Activated naive CD4-positive, alpha-beta T cell treated with anti-CD3 and anti-CD28 coated beads for 36 hours (primary cell): ENCODE data around the gene PDGFRA. TPM values are rescaled to one million over a fixed set of nuclear protein-coding genes. Genes with fewer than 3 reads are reported as not detected.

Experiments used
- CTCF ChIA-PET: fragments of 350-600 bp; sonication (Branson Sonifier 250); formaldehyde crosslinking; loops from one replicate; lab custom pipeline; 2021; ENCODE audit warnings: antibody characterized with exemption; lab: Charles Lee
- DNase-seq: peaks from one replicate; pipeline ENCODE4 v3.0.0-alpha.2; 2020
- H3K27ac Mint-ChIP-seq: one replicate; pipeline ENCODE4 v1.8.0; 2021; ENCODE audit warnings: mild to moderate bottlenecking, mixed read lengths
- H3K27me3 Mint-ChIP-seq: one replicate; pipeline ENCODE4 v1.8.0; 2021; ENCODE audit warnings: low read depth, mixed read lengths
- H3K36me3 Mint-ChIP-seq: one replicate; pipeline ENCODE4 v1.8.0; 2021; ENCODE audit warnings: low read depth, mixed read lengths
- H3K4me1 Mint-ChIP-seq: one replicate; pipeline ENCODE4 v1.8.0; 2021; ENCODE audit warnings: low read depth, mixed read lengths
- H3K4me3 Mint-ChIP-seq: one replicate; pipeline ENCODE4 v1.8.0; 2021; ENCODE audit warnings: mild to moderate bottlenecking, moderate library complexity, mixed read lengths
- H3K9me3 Mint-ChIP-seq: one replicate; pipeline ENCODE4 v1.8.0; 2021; ENCODE audit warnings: mixed read lengths
- intact Hi-C: fragments of 100-400 bp; cut with micrococcal nuclease; formaldehyde crosslinking; loops from one replicate; pipeline ENCODE4 v1.15.1; 2023
- total RNA-seq, 2 experiments: library from RNA; stranded (reverse); gene quantifications; one replicate each; pipeline ENCODE4 v1.2.3, GENCODE V29; 2021

The PDGFRA gene
- total RNA-seq, 2 experiments from 2014 or later = not detected

DNA sequence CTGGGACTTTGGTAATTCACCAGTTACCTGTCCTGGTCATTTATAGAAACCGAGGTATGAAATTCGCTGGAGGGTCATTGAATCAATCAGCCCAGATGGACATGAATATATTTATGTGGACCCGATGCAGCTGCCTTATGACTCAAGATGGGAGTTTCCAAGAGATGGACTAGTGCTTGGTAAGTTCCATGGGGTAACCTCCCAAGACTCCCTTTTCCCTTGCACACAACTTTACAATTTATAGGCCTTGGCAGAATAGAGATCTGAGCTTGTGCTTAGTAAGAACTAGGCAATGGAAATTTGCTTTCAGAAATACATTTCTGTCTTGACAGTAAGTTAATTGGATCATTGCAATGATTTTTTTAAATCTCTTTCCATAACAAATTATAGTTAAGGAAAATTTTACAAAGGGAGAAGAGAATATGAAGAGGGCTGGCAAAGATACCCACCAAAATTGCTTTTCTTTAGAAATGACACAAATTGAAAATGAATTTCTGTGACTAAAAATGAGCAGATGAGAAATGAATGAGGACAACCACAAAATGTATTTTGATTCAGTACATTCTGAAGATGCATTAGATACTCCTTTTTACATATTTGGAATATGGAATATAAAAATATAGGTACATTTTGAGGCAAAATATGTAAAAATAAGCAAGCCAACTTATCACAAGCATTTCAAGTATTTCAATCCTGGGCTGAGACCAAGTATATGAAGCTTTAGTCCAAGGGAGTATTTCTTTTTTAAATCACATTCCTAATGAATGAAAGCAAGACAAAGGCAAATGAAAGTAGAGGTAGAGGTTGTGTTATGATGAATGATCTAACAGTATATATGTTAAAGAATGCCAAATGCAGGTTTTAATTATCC lies 45.9 kb downstream of the PDGFRA start:
- peaks cover 38% of the 10 kb centered on the region for H3K27me3 Mint-ChIP-seq
- CTCF ChIA-PET = no interaction called here
- no peak overlapping the region for H3K27ac Mint-ChIP-seq
- peaks cover 7% of the 10 kb centered on the region for H3K4me1 Mint-ChIP-seq
- H3K4me3 Mint-ChIP-seq = no peak overlapping the region
- intact Hi-C loops = no loop called here
- no peak for DNase-seq
- no peaks in the 10 kb centered on the region for H3K9me3 Mint-ChIP-seq
- no peaks in the 10 kb centered on the region for H3K36me3 Mint-ChIP-seq

DNA sequence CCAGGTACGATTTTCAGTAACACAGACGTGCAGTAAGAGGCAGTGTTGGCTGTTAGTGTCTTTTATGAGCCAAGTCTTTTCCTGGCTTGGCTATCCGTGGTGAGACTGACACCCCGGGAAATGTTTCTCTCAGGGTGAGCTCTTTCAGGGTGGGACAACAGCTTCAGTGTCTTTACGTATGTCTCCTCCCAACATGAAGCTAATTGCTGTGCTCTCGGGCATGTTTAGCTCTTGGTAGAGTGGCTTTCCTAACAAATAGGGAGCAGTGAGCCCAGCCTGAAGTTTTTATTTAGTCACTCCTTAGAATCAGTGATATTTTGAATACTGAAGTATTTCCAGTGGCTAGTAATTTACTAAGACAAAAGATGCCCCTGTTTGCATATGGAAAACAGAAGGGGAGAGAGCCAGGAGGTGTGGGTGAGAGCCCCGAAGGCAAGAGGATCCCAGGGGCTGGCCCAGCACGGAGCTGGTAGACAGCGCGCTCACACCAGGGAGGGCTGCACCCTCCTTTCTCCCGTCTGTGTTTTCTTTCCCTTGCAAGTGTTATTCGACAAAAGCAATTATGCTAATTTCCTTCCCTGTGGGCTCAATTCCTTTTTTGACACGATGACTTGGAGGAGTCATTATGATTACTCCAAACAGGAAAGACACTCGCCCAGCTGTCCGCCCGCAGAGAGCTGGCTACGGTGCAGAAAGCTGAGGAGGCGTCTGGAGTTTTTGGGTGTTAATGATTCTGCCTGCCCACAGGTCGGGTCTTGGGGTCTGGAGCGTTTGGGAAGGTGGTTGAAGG lies 47.7 kb downstream of the PDGFRA start:
- H3K4me3 Mint-ChIP-seq = no peak overlapping the region
- H3K4me1 Mint-ChIP-seq = peaks cover 7% of the 10 kb centered on the region
- intact Hi-C loops = no loop called here
- CTCF ChIA-PET = interaction anchor here (1.5 kb wide), 1 partner anchor 9 kb away, joined by 4 read pairs; no protein-coding TSS in a partner anchor
- no peaks in the 10 kb centered on the region for H3K36me3 Mint-ChIP-seq
- H3K27ac Mint-ChIP-seq = no peak overlapping the region
- H3K27me3 Mint-ChIP-seq = peaks cover 41% of the 10 kb centered on the region
- DNase-seq = no peak
- no peaks in the 10 kb centered on the region for H3K9me3 Mint-ChIP-seq

GRCh38 chr4:54277691-54278090 lies 48.6 kb downstream of the PDGFRA start:
- DNase-seq = peak; percentile 7
- intact Hi-C loops = no loop called here
- peaks cover 34% of the 10 kb centered on the region for H3K27me3 Mint-ChIP-seq
- CTCF ChIA-PET = interaction anchor here (1.5 kb wide), 1 partner anchor 9 kb away, joined by 4 read pairs; no protein-coding TSS in a partner anchor
- no peak overlapping the region for H3K27ac Mint-ChIP-seq
- H3K4me1 Mint-ChIP-seq = peaks cover 7% of the 10 kb centered on the region
- no peaks in the 10 kb centered on the region for H3K36me3 Mint-ChIP-seq
- H3K9me3 Mint-ChIP-seq = peaks cover 5% of the 10 kb centered on the region
- H3K4me3 Mint-ChIP-seq = no peak overlapping the region

DNA sequence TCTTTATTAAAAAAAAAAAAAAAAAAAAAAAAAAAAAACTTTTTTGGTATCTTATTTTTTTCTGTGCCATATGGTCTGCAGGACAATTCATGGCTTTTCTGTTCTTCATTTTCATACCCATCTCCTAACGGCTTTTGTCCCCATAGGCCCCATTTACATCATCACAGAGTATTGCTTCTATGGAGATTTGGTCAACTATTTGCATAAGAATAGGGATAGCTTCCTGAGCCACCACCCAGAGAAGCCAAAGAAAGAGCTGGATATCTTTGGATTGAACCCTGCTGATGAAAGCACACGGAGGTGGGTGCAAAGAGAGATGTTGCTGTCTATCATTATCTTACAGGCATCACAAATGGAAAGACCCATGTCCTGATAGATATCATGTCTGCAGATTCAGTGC lies 49.1 kb downstream of the PDGFRA start:
- intact Hi-C loops = no loop called here
- CTCF ChIA-PET = no interaction called here
- Mint-ChIP-seq H3K27ac (no peak overlapping the region), H3K27me3 (peaks cover 29% of the 10 kb centered on the region), H3K9me3 (peaks cover 9% of the 10 kb centered on the region), H3K4me3 (no peak overlapping the region), H3K36me3 (no peaks in the 10 kb centered on the region), H3K4me1 (peaks cover 7% of the 10 kb centered on the region)
- DNase-seq = no peak

GRCh38 chr4:54281054-54281766 lies 52.1 kb downstream of the PDGFRA start:
- Mint-ChIP-seq H3K36me3 (no peaks in the 10 kb centered on the region), H3K27ac (no peak overlapping the region), H3K4me1 (peaks cover 7% of the 10 kb centered on the region), H3K27me3 (peaks cover 20% of the 10 kb centered on the region), H3K9me3 (peaks cover 18% of the 10 kb centered on the region), H3K4me3 (no peak overlapping the region)
- intact Hi-C loops = no loop called here
- CTCF ChIA-PET = interaction anchor here (0.6 kb wide), 1 partner anchor 37 kb away, joined by 3 read pairs; no protein-coding TSS in a partner anchor
- no peak for DNase-seq

GRCh38 chr4:54282837-54283236 lies 53.7 kb downstream of the PDGFRA start:
- peaks cover 9% of the 10 kb centered on the region for H3K27me3 Mint-ChIP-seq
- H3K4me3 Mint-ChIP-seq = no peak overlapping the region
- DNase-seq = no peak
- intact Hi-C loops = no loop called here
- H3K36me3 Mint-ChIP-seq = no peaks in the 10 kb centered on the region
- no peak overlapping the region for H3K27ac Mint-ChIP-seq
- CTCF ChIA-PET = no interaction called here
- peaks cover under 1% of the 10 kb centered on the region for H3K4me1 Mint-ChIP-seq
- H3K9me3 Mint-ChIP-seq = peaks cover 18% of the 10 kb centered on the region

DNA sequence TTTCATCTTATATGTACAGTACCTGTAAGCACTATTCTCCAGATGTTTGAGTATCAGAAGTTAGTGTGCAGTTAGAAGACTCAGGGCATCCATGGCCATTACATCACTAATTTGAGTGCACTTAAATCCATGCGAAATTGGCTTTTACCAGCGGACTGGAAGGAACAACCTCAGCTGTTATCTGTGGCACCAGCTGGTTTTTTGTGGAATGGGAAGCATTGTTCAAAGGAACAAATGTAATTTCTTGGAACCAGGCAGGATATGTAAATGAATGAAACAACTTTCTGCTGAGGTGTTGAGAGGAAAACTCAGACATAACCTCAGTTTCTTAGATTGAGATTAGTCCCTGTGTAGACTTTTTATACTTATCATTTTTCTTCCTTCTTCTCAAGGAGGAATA lies 60.2 kb downstream of the PDGFRA start:
- peaks cover 15% of the 10 kb centered on the region for H3K27me3 Mint-ChIP-seq
- no peak overlapping the region for H3K27ac Mint-ChIP-seq
- H3K4me1 Mint-ChIP-seq = no peaks in the 10 kb centered on the region
- H3K4me3 Mint-ChIP-seq = no peak overlapping the region
- H3K36me3 Mint-ChIP-seq = no peaks in the 10 kb centered on the region
- intact Hi-C loops = no loop called here
- CTCF ChIA-PET = no interaction called here
- peaks cover under 1% of the 10 kb centered on the region for H3K9me3 Mint-ChIP-seq
- DNase-seq = no peak

DNA sequence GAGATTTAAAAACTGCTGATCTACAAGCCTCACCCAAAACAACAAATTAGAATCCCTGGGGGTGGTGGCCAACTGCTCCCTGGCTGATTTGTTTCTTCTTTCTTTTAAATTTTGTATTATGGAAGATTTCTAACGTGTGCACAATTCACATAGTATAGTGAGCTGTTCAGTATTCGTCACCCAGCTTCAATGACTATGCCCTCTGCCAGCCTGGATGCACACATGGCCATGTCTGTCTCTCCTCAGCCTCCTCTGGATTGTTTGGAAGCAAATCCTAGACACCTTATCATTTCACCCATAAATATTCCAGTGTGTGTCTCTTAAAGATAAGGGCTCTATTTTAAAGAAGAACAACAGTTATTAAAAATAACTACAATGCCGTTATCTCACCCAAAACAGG lies 61.9 kb downstream of the PDGFRA start:
- Mint-ChIP-seq H3K9me3 (no peaks in the 10 kb centered on the region), H3K4me3 (no peak overlapping the region), H3K27ac (no peak overlapping the region), H3K27me3 (peaks cover 15% of the 10 kb centered on the region), H3K4me1 (no peaks in the 10 kb centered on the region), H3K36me3 (no peaks in the 10 kb centered on the region)
- no peak for DNase-seq
- CTCF ChIA-PET = no interaction called here
- intact Hi-C loops = no loop called here

DNA sequence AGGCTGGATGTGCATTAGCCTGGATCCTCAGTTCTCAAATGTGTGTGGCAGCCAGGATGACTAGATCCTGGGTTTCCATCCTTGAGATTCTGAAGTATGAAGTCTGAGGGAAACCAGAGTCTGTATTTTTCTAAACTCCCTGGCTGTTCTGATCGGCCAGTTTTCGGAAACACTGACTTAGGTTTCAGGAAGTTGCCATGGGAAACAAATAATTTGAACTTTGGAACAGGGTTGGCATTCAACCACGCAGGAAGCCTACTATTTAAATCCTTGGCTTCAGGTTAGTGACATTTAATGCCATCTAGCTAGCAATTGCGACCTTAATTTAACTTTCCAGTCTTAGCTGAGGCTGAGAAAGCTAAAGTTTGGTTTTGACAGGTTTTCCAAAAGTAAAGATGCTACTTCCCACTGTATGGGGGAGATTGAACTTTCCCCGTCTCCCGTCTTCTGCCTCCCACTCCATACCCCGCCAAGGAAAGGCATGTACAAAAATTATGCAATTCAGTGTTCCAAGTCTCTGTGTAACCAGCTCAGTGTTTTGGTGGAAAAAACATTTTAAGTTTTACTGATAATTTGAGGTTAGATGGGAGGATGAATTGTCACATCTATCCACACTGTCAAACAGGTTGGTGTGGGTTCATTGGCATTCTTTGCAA lies 67.6 kb downstream of the PDGFRA start:
- Mint-ChIP-seq H3K9me3 (peaks cover 6% of the 10 kb centered on the region), H3K4me1 (no peaks in the 10 kb centered on the region), H3K4me3 (no peak overlapping the region), H3K36me3 (no peaks in the 10 kb centered on the region), H3K27me3 (peaks cover 17% of the 10 kb centered on the region), H3K27ac (no peak overlapping the region)
- no peak for DNase-seq
- CTCF ChIA-PET = interaction anchor here (0.7 kb wide), 1 partner anchor 21 kb away, joined by 3 read pairs; no protein-coding TSS in a partner anchor
- intact Hi-C loops = no loop called here

- peaks cover 15% of the 10 kb centered on the region for H3K27me3 Mint-ChIP-seq
Measured at GRCh38 chr4:54308110-54308509, 79.0 kb downstream of the PDGFRA start.

DNA sequence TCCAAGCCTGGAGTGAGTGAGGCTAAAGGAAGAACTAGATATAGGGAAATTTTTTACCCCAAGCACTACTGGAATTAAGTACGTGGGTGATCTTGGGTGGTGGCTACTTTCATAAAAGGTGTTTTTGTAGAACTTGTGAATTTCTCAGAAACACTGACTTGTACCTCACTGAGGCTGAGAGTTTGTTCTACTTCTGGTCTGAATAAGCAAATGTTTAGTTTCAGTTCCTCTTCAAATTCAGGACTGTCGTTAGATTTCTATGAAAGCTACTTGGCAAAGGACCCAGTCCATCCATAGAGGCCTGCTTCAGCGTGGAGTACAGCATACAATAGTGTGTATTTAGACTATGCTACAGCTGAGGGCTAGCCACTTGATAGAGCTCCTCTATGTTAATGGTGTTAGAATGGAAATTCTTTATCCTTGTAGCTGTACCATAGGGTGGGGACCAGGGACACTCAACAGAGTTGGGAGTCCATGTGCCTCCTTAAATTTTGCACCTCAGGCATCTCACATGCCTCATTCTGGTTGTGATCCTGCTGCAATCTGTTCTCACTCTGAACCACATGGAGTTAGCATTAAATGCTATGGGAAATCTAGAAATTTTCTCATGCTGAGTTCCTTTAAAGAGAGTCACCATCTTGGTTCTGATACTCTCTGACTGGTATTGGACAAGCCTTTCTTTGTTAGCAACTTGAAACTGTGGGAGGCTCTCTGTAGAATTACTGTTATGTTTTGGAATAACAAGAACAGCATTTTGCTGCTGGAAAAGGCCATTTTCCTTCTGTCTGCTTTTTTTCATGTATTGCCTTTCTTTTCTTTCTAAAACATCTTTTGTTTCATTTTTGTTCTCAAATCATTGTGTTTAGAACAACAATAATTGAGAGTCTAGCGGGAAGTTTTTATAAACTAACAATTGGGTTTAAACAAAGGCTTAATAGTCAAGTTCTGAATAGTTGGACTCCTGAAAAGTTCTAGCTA lies 86.8 kb downstream of the PDGFRA start:
- intact Hi-C loops = no loop called here
- H3K4me3 Mint-ChIP-seq = no peak overlapping the region
- H3K27ac Mint-ChIP-seq = no peak overlapping the region
- peaks cover 2% of the 10 kb centered on the region for H3K27me3 Mint-ChIP-seq
- no peaks in the 10 kb centered on the region for H3K9me3 Mint-ChIP-seq
- H3K4me1 Mint-ChIP-seq = peaks cover 8% of the 10 kb centered on the region
- no peaks in the 10 kb centered on the region for H3K36me3 Mint-ChIP-seq
- DNase-seq = no peak
- CTCF ChIA-PET = interaction anchor here (0.7 to 1.1 kb wide), 2 partner anchors 626 to 645 kb away, joined by 3 to 4 read pairs; no protein-coding TSS in a partner anchor

More at GRCh38 chr4:54308110-54308509, 79.0 kb downstream of the PDGFRA start:
- intact Hi-C loops = no loop called here
- no peak for DNase-seq
- Mint-ChIP-seq H3K27ac (no peak overlapping the region), H3K4me3 (no peak overlapping the region), H3K9me3 (peaks cover 8% of the 10 kb centered on the region), H3K4me1 (no peaks in the 10 kb centered on the region), H3K36me3 (no peaks in the 10 kb centered on the region)
- CTCF ChIA-PET = no interaction called here
